NOMO-1 treated with dmso at 0.1 percent for 144 hours (cell line): ENCODE measurements around the gene MIA.
"Not testable (repeated sequence)": the region's sequence is repeated elsewhere in the genome, so short reads cannot be mapped to it uniquely, and the experiment has no call there.

ENCODE experiments used
- DNase-seq: peaks from one replicate; lab custom pipeline; 2025; ENCODE audit not compliant: unreplicated experiment; lab: John Stamatoyannopoulos, UW

MIA gene

DNA sequence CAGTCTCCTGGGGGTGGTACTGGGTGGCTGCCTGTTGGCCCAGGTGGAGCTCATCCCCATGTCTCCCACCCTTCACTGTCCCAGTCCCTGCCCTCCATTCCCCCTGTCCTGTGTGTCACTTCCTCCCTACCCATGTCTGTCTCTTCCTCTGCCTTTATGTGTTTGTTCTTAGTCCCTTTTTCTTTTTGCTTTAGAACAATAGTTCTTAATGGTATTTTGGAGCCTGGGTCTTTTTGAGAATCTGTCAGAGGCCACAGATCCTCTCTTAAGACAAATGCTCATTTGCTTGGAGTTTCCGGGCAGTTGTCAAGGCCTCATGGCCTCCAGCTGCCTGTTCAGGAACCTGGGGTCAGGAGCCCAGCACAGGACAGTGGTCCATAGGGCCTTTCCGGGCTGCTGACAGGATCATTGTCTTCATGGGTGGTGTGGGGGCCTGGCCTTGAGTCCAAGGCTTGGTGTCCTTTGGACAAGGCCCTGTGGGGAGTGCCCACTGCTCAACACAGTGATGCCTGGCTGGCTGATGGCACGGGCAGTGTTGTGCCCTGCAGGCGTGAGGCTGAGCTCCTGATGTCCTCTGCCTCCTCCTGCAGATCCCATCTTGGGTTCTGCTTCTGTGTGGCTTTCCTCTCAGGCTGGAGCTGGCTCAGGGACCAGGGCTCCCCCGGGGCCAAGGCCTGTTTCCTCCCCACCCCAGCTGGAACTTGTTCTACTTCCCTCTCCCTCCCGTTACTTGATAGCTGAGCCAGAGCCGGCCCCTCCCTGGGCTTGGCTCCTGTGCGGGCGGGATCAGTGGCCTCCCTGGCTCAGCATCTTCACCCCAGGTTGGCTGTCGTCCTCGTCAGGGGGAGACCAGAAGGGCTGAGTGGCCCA lies 27.2 kb downstream of the MIA start:
- DNase-seq, result no peak

DNA sequence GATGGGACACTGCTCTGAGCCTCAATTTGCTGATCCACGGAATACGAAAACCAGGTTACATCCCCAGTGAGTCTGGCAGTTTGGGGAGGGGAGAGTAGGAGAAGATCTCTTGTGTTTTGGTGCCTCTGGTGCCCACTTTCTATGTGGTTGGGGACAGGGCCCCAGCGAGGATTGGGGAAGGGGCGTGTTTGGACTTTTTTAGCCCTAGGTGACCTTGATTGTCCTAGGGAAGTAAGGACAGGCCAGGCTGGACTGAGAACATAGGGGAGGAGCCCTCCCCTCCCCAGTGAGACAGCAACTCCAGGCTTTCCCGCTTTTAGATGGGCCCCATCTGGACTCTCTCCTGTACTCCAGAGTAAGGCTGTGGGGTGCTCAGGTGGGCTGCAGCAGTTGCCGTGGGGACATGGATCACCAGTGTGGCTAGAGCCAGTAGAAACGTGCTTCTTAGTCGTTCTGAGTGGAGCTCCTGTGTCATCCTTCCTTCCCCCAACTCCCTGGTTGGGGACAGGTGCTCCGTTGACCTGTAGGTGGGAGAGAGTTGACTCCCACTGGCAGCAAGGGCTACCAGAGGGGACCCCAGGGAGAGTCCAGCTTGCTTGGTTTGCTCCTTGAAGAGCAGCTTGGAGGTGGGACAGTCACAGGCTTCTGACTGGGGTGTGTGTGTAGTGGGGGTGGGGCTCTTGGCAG lies 28.0 kb downstream of the MIA start:
- no peak for DNase-seq

DNA sequence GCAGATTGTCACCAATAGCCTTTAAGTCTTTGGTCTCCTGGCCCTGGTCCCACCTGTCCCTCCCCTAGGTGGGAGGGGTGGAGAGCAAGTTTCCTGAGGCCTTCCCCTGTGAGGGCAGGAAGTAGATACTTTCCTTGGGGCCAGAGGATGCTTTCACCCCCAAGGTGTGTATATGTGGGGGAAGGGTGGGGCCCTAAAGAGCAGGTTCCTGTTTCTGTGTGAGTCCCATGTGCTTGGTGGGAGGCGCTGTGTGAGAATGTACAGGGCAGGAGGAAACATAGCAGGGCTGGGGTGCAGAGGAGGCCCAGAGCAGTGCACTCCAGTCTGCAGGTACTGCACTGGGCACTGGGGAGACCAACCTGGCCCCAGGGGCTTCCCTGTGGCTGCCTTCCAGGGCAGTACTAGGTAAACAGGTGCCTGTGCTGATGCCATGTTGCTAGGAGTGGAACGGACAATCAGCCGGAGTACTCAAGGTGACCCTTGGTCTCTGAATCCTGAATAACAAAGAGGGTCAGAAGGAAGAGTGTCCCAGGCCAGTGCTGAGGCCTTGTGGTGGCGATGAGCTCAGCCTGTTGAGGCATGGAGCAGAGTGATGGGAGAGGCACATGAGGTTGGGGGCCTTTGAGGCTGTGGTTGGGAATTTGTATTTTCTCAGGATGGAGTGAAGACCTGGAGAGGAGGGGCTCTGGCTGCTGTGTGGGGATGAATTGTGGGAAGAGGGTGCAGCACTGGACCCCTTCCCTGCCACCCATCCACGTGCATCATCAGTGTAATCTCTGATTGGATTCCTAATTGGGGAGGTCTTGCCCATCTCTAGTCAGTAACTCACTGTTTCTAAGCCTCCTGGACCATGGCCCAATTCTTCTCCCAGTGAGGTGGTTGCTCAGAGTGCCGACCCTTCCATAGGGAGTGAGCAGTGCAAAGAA lies 28.8 kb downstream of the MIA start:
- peak; percentile 15 for DNase-seq

DNA sequence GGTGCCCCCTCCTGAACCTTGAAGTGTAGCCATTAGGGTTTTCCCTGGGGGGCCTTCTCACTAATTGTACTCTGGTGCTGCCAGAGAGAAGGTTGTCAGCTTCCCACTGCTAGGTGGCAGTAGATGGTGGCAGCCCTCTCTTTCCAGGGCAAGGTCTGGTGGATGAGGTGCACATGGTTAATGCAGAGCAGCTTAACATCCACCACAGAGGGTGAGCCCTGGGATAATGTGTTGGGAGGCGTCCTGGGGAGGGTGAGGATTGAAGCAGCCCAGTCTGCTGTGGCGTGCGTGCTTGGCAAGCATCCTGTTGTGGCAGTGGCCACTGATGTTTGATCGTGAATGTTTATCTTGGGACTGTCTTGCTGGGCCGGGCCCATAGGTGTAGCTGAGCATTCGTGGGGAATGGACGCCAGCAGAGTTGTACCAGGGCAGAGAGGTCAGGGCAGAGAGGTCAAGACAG lies 29.5 kb downstream of the MIA start:
- no peak for DNase-seq

DNA sequence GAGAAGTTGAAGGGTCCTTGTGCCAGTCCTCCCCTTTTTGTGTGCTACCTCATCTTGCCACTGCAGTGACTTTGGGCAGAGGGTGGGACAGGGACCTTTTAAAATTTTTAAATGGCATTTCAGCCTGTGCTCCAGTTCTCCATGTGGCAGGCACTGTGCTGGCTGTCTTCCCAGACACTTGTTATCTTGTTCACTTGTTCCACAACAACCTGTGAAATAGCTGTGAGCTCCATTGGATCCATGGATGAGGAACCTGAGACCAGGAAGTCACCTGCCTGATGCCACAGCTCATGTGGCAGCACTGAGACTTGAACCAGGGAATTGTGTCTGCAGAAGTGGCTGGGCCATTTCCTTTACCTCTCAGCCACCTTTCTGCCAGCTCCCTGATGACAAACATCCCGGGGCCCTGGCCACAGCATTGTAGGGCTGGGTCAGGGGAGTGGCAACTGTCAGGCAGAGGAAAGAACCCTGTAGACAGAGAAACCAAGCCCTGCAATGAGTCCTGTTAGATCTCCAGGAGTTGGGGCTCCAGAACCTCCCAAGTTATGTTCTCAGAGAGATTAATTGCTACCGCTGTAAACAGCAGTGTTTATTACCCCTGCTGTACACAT lies 30.0 kb downstream of the MIA start:
- no peak for DNase-seq

DNA sequence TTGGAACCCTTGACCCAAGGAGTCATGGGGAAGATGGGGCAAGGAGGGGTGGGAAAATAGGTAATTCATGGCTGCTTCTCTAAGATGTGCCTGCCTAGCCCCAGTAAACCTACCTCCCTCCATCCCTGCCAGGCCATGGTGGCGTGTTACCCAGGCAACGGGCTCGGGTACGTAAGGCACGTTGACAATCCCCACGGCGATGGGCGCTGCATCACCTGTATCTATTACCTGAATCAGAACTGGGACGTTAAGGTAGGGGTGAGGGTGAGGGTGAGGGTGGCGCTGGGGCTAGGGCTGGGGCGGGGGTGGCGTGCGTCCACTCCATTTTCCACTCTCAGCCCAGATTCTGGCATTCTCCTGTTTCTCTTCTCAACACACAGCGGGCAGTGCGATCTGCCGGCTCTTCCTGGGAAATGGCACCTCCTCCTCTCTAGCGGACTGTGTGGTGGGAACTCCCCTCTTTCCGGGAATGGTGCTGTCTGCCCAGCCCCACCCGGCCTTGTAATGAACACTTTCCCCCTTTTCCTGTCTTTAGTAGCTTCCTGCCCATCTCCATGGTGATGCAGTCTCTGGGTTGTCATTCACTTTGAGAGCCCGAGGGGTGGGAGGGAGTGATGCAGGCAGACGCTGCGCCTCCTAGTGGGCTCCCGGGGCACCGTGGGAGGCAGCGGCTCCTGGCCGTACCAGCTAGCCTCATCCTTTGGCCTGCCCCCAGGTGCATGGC lies 31.3 kb downstream of the MIA start:
- peak; percentile 20 for DNase-seq

DNA sequence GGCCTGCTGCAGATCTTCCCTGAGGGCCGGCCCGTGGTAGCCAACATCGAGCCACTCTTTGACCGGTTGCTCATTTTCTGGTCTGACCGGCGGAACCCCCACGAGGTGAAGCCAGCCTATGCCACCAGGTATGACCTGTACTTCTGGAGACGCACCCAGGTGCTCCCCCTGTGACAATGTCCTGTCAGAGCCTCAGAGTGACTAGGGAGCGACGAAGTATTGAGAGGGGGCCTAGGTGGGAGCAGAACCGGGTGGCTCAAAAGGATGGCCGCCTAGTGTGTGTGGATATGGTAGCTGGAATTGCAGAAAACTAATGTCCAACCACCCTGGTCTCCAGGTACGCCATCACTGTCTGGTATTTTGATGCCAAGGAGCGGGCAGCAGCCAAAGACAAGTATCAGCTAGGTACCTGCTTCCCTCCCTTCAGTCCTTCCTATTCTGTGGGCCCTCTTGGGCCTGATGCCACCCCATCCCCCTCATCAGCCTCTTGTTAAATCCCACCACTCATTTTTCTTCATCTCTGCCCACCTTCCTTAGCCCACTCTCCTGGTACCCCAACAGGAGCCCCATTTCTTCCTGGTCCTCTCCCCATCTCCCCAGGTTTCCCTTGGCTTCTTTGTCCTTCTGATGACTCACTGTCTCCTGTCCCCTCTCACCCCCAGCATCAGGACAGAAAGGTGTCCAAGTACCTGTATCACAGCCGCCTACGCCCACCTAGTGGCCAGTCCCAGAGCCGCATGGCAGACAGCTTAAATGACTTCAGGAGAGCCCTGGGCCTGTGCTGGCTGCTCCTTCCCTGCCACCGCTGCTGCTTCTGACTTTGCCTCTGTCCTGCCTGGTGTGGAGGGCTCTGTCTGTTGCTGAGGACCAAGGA lies 32.1 kb downstream of the MIA start:
- DNase-seq, result no peak

DNA sequence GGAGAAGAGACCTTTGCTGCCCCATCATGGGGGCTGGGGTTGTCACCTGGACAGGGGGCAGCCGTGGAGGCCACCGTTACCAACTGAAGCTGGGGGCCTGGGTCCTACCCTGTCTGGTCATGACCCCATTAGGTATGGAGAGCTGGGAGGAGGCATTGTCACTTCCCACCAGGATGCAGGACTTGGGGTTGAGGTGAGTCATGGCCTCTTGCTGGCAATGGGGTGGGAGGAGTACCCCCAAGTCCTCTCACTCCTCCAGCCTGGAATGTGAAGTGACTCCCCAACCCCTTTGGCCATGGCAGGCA lies 32.7 kb downstream of the MIA start:
- DNase-seq, result no peak

DNA sequence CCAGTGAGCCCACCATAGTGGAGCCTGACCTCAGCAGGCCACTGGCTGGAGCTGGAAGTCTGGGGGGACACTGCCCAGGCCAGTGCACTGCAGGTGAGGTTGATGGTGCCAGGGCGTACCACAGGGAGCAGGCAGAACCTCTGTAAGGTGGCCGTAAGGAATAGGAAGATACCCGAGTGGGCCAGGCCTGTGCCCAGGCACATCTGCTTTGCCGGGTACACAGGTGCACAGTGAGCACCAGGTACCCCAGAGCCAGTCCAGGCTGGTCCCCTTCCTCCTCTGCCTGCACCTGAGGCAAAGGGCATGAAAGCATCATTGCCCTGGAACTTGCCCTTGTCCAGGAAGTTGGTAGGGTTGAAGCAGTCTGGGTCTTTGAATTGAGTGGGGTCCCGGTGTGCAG lies 33.2 kb downstream of the MIA start:
- no peak for DNase-seq

DNA sequence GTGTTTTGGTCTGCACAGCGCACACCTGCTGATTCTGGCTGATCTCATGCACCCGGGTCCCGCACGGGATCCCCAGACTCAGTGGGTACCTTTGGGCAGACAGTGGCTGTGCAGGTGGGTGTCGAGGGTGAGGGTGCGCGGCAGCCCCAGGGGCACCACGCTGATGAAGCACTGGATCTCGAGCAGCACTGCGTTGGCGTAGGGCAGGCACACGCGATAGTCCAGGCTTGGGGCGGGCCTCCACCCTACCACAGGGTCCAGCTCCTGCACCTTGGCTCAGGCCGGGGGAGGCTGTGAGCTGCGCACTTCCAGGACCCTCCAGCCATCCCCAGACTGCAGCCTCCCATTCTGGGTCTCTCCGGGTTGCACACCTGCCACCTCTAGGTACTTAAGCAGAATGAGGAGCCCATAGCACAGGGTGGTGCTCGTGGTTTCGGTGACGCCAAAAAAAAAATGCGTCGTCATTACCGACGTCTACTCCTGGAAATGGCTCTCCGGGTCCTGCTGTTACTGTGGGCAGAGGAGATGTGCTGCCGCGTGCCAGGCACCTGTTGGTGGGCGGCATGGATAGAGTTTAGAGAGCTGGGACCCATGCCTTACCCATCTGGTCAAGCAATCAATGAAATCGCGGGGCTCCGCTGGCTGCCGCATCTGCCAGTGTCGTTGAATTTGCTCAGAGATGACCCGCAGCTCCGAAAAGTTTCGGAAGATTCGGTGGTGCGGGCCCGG lies 34.2 kb downstream of the MIA start:
- DNase-seq, result no peak

DNA sequence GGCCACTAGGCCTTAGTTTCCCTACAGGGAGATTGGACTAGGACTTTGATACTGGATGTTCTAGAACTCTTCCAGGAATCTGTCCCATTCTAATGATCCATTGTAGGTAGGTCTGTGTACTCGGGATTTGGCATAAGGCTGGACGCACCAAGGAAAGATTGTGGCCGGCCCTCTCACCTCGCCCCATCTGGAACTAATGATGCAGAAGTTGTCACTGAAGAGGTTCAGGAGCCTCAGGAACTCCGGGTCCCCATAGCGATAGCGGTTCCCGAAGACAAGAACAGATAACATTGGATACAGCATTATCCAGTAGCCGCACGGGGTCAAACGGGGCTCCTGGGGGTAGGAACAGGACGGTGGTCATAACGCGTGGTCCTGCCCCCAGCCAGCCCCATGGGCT lies 34.8 kb downstream of the MIA start:
- no peak for DNase-seq

DNA sequence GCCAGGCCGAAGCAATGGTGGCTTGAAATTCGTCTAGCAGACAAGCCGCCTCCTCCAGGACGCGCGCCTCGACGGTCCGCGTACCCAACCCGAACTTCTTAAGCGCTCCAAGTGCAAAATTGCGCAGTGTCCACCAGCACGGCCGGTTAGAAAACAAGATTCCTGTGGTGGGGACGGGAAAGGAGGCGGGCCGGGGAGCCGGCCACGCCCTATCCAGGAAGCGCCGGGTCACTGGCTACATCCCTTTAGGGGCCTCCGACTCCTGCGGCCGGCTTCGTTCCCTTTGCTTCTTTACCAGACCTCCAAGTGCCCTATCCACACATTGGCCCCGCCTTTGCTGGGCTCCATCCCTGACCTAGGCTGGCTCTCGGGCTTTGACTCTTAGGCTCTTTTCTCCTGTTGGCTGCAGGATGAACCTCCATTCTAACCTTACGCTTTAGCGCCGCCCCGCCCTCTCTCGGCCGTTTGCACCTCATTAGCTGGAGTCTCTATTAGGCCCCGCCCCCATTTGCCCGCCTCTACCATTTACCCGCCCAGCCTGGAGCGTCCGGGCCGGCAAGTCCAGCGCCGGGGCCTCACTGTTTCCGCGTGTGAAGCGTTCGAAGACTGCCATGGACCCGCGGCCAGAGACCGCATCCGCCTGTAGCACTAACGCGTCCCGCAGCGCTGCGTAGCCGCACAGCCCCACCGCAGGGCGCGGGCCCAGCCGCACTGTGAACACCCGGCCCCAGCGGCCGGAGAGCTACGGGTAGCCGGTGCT lies 35.5 kb downstream of the MIA start:
- DNase-seq, result peak; percentile 63

DNA sequence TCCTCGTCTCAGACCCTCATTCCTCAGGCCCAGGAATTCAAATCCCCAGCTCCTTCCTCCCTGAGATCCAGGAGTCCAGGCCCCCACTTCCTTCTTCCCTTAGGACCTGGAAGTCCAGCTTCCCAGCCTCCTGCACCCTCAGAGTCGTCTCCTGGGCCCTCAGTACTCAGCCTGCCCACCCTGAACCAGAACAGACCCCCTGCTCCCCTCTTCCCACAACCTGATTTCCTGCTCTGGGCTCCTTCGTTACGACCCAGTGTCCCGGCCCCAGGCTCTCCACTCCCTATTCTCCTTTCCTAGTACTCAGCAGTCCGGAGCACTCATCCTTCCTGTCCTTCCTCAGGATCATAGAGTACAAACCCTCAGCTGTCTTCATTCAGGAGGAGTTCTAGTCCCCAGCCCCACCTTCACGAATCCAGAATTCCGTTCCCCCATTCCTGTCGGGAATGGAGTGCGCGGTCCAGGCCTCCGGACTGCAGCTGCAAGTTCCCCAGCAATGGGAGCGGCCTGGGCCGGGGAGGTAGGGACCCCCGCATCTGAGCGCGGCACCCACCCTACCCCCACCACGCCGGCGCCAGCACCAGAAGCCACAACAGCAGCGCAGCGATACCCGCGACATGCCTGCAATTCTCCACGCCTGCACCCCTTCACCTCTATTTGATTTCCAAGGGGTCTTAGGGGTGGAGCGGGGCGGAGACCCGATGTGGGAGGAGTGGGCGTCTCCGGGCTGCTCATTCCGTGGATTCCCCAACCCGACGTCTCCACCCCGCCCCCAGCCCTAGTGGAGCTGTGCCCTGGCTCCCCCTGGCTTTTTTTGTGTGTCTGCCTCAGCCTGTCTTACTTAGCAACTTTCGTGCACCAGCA lies 36.4 kb downstream of the MIA start:
- no peak for DNase-seq

DNA sequence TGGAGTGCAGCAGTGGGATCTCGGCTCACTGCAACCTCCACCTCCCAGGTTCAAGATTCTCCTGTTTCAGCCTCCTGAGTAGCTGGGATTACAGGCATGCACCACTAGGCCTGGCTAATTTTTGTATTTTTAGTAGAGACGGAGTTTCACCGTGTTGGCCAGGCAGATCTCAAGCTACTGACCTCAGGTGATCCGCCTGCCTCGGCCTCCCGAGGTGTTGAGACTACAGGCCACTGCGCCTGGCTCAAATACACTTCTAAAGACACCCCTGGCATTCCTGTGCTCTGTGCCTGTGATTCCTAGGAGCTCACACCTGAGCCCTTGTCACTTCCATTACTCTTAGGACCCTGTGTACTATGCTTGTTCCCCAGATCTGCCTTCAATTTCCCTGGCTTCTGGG lies 37.2 kb downstream of the MIA start:
- DNase-seq, result not testable (repeated sequence)

DNA sequence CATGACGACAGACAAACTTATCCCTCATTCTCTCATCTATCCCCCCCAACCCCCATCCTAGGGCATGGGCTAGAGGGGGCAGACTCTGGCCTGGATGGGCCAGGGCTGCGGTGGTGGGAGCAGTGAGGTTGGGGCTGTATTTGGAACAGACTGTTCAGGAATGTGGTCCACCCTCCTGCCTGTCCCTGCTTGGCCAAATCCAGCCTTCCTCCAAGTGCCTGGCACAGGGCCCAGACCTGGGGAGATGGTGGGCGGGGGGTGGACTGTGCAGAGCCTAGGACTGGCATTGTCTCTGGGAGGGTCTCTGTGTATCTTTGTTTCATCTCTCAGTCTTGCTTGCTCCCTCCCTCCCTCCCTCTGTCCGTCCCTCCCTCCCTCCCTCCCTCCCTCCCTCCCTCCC lies 37.9 kb downstream of the MIA start:
- DNase-seq, result no peak

DNA sequence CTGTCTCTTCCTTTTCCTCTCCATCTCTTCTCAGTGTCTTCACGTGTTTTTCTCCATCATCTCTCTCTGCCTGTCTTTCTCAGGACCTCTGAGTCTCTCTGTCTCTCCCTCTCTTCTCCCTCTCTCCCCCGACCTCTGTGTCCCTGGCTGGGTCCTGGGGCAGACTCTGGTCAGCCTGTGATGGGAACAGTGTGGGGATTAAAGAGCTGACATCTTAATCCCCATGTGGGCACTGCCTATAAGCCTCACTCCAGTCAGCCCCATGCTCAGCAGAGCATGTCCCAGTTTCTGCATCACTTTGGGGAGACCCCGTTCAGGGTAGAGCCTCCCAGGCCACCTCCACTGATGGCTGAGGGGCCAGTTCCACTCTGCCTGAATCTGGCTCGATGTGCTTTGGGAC lies 39.9 kb downstream of the MIA start:
- no peak for DNase-seq
